CD4-positive, alpha-beta T cell treated with Interleukin-6 for 4 hours (primary cell): ENCODE measurements around the gene SLC38A3.
"Not testable (repeated sequence)": the region's sequence is repeated elsewhere in the genome, so short reads cannot be mapped to it uniquely, and the experiment has no call there.

Experiments used
- DNase-seq: peaks from one replicate; pipeline ENCODE4 v3.0.0-alpha.2; 2020; ENCODE audit warnings: mixed read lengths

The SLC38A3 gene

DNA sequence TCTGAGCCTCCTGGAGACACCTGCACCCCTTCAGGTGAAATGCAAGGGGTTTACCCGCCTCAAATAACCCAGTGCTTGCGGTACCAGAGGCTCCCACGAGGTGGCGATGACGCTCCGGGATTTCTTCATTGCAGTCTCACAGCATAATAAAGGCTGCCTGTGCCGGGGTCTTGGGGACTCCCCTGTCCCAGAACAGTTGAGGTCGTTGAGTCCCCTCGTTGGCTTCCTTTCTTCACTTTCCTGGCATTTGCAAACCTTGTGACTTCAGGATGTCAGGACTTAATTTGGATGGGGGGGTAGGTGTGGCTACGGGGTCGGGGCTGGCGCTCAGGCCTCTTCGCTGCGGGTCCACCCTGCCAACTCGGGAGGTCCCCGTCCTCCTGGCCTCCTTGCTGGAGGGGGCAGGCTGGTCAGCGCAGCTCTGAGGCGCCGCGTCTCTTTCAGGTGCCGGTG, 12.4 kb upstream of the SLC38A3 start:
- DNase-seq: peak; percentile 85

- DNase-seq: no peak
Measured at GRCh38 chr3:50193286-50193685, 11.8 kb upstream of the SLC38A3 start.

GRCh38 chr3:50193746-50194127, 11.3 kb upstream of the SLC38A3 start:
- no peak for DNase-seq

DNA sequence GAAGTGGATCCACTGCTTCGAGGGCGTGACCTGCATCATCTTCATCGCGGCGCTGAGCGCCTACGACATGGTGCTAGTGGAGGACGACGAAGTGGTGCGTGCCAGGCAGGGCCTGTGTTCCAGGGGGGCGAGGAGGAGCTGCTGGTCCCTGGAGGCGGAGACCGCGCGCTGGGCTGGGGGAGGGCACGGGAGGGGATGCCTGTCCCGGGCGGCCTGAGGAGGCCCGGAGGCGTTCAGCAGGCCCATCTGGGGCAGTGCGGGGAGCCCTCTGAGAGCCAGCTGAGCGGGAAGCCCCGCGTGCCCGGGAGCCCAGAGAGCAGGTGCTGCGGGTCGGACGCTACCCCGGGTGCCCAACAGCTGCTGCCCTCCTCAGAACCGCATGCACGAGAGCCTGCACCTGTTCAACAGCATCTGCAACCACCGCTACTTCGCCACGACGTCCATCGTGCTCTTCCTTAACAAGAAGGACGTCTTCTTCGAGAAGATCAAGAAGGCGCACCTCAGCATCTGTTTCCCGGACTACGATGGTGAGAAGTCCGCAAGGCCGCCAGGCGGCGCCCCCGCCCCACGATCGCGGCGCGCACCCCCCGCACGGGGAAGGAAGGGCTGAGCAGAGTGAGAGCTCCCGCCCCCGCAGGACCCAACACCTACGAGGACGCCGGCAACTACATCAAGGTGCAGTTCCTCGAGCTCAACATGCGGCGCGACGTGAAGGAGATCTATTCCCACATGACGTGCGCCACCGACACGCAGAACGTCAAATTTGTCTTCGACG, 10.8 kb upstream of the SLC38A3 start:
- DNase-seq: peak; percentile 89

- DNase-seq: peak; percentile 56
Measured at GRCh38 chr3:50194903-50195500, 10.1 kb upstream of the SLC38A3 start.

GRCh38 chr3:50195501-50196252, 9.4 kb upstream of the SLC38A3 start:
- DNase-seq: no peak

DNA sequence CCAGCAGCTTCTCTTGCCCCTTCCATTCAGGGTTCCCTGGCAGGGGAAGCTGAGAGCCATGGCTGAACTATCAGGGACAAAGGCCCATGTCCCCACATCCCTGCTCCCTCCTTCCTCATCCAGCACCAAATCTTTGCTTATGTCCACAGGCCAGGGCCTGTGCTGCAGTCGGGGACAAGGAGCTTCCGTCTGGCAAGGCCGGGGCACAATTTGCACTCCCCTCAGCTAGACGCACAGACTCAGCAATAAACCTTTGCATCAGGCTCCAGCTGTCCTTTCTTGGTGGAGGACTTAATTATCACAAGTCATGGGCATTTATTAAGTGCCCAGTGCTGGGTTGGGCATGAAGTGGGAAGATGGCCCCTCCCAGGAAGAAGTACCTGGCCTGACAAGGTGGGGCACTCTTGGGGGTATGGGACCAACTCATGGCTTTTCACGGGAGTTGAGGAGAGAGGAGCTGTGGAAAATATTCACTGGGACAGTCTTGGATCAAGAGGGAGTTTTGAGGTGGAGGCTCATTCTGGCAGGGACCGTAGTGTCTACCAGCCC, 8.7 kb upstream of the SLC38A3 start:
- DNase-seq: no peak

DNA sequence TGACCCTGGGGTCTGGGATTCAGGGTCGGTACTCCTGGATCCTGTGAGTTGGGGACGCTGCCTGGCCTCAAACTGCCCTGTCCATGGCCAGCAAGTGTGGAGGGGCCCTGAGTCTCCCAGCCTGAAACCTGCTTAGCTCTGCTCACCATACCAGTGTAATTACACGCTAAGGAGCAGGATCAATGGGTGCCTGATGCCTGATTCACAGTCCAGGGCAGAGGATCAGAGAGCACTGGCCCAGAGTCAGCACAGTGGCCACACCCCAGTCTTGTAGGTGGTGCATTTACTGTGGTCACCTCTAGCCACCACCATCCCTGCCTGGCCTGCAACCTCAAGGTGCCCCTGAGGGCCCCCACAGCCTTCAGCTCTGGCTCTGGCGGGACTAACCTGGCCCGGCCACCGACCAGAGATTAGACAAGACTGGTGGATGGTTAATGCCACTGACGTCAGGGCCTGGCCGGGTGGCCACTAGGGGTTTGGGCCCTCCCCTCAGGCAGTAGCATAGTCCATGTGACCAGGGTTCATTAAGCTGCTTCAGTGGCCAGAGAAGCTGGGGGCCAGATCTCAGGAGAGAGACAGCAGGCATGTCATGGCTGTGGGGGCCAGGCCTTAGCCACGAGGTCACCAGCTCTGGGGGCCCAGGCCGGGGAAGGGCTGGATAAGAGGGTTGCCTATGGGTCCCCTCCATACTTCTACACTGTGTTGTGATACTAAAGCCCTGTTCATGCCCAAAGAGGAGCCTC, 3.3 kb upstream of the SLC38A3 start:
- no peak for DNase-seq

- DNase-seq: no peak
Measured at GRCh38 chr3:50202353-50203112, 2.5 kb upstream of the SLC38A3 start.

DNA sequence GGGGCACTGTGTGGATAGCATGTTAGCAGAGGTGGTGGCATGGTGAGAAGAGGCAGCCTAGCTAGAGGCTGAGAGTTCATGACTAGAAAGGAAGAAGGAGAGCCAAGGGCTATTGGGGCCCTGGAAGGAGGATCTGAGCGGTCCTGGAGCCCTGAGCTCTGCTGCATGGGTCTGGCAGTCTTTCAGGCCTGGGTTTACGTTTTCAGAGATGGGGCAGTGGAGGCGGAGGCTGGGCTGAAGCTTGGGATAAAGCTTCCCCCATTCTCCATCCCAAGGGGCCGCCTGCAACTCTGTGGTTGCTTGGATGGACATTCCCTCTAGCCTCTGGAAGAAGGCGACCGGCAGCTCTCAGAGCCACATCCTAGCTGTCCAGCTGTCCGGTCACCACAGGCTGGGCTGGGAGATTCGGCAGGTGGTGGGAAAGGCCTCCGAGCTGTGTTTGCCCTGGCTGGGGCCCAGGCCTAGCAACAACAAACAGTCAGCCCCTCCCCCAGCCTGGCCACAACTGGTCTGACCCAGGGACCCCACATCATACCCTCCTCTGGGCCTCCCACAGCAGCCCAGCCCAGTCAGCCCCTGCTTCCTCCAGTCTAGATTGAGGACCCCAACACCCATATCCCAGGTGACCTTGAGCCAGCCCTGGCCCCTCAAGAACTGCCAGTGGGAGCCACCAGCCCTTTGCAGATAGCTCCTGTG, 1.8 kb upstream of the SLC38A3 start:
- no peak for DNase-seq

DNA sequence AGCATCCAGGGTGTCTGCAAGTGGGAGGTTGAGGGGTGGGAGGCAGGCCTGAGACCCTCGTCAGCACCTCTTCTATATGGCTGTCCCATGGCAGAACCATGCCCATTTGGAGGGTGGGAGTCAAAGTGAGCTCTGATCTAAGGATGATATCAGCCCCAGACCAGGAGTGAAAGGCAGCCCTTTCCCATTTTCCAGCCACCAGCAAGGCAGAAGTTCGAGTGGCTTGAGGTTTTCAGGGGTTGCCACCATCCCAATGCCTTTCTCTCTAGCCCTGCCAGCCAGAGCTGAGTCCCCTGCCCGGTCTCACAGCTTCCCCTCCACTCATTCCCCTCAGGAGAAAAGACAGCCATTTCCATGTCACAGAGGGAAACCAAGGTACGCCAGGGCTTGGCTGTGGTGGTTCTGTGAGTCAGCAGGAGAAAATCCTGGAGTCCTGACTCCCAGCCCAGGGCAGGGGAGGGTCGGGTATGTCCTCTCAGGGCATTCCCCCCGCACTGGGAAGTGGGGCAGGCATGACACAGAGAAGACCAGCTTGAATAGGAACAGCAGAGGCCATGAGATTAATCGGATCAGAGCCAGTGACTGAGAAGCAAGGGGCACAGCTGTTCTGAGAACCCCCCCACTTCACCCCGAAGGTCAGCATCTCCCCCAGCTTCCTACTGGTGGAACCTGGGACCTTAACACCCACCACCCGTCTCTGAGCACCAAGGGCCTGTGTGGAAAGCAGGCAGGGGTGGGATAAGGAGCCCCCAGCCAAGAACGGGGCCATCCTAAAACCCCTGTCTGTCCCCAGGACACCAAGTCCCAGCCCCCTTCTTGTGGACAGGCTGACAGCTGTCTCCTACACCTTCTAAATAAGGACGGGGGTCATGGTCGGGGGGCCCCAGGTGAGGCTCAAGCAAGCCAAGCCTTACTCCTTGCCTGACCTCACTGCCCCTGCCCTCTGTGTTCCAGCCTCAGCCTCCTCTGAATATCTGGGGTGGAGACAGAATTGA, 965 bp upstream of the SLC38A3 start:
- DNase-seq: no peak

GRCh38 chr3:50205413-50206276, 574 bp downstream of the SLC38A3 start:
- peak; percentile 40 for DNase-seq

- DNase-seq: no peak
Measured at GRCh38 chr3:50207359-50208042, 2.4 kb downstream of the SLC38A3 start.

DNA sequence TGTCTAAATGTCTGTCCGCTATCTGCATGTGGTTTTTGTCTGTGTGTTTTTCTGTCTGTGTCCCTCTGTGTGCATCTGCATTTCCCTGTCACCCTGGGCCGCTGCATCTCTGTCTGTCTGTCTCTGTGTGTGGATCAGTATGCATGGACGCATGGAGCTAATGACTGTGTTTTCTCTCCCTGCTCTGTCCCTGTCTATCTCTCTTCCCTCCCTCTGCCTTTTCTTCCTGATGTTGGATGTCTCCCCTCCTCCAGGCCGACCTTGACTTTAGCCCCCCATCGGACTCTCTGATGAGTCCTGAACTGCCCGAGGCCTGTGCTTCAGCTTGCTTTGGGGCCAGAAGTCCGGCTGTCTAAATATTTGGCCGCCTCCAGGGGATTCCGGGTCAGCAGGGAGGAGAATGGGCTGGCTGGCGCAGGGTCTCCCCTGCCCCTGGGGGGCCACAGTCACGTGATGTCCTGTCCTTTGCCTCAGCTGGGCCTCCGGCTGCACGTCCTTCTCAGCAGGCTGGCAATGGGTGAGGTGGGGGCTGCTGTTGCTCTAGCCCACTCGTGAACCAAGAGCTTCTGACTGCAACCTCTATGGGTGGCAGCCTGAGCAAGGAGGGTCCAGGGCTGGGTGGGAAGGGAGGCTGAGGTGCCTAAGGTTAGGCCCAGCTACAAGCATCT, 3.7 kb downstream of the SLC38A3 start:
- DNase-seq: no peak

GRCh38 chr3:50210176-50210509, 5.1 kb downstream of the SLC38A3 start:
- no peak for DNase-seq

- DNase-seq: no peak
Measured at GRCh38 chr3:50210510-50211367, 5.7 kb downstream of the SLC38A3 start.

- not testable (repeated sequence) for DNase-seq
Measured at GRCh38 chr3:50211368-50211717, 6.3 kb downstream of the SLC38A3 start.
